HG03280 (cell line): ENCODE measurements around the gene FAM110A.
"Not testable (repeated sequence)": the region's sequence is repeated elsewhere in the genome, so short reads cannot be mapped to it uniquely, and the experiment has no call there.

Experiments used
- ATAC-seq: cut with Tn5 transposase; IDR thresholded peaks from one replicate; pipeline ENCODE4 v1.9.1; 2021; ENCODE audit warnings: mild to moderate bottlenecking, moderate library complexity; ENCODE audit not compliant: unreplicated experiment

Gene FAM110A

GRCh38 chr20:833450-834150 lies at the start of gene FAM110A:
Gene FAM110A (plus strand): TSS chr20:833715. CDS start chr20:844805, 11,090 bp downstream.
- ATAC-seq, result peak; percentile 95

DNA sequence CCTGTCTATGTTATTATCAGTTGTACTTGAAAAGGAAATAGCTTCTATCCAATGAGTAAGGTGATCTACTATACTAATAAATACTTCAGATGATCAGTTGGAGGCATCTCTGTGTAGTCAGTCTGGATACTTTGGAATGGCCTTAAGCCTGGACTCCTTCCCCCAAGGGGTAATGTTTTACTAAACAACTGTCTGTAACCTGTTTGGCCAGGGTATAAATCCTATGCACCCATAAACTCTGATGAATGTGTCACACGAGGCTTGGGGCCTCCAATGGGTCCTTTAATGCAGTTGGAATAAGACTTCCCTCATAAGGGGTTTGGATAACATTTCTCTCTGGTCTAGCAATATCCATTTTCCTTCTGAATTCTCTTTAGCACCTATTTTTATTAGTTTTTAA lies 45.7 kb upstream of the FAM110A start:
- ATAC-seq, result no peak

- ATAC-seq, result no peak
Measured at GRCh38 chr20:791056-791455, 42.5 kb upstream of the FAM110A start.

DNA sequence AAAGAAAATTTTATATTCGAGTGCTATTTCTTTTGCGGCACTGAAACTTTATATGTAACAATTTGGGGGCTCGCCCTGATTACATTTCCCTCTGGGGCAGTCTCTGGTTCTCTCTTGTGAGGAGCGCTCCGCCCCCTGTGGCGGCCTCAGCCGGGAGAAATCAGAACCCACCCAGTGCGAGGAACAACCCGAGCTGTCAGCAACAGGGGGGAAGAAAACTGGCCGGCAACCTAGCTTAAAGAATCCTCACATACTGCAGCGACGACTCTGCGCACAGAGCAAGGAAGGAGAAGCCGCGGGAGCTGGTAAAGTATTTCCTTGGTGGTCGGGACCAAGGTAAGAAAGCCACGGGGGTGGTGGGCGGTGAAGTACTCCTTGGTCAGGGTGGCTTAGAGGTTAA lies 41.3 kb upstream of the FAM110A start:
- no peak for ATAC-seq

GRCh38 chr20:796921-797320 lies 36.6 kb upstream of the FAM110A start:
- ATAC-seq, result no peak

DNA sequence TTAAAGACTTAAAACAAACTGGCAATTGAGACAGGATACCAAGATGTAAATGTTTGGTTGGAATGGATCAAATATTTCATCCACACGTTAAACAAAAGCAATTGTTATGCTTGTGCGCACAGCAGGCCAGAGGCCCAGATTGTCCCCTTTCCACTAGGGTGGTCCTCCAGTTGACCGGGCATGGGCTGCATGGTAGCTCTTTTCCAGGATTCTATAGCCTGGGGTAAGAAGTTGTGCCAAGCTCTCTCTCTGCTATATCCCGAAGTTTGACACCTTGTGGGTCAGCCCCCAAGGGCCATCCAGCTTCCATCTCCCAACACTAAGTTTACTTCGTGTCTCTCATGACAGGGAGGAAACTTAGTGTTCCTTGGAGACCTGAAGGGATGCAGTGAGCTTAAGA lies 34.8 kb upstream of the FAM110A start:
- not testable (repeated sequence) for ATAC-seq

GRCh38 chr20:800026-800425 lies 33.5 kb upstream of the FAM110A start:
- not testable (repeated sequence) for ATAC-seq

DNA sequence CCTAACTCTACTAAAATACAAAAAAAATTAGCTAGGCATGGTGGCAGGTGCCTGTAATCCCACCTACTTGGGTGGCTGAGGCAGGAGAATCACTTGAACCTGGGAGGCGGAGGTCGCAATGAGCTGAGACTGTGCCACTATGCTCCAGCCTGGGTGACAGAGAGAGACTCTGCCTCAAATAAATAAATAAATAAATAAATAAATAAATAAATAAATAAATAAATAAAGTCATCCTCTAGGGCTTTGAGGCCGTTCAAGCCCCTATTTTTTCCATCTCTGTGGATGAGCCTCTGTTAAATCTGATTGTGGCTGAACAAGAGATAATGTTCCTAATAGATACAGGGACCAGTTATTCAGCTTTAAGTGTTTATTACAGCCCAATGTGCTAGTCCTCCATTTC lies 31.8 kb upstream of the FAM110A start:
- ATAC-seq, result no peak

DNA sequence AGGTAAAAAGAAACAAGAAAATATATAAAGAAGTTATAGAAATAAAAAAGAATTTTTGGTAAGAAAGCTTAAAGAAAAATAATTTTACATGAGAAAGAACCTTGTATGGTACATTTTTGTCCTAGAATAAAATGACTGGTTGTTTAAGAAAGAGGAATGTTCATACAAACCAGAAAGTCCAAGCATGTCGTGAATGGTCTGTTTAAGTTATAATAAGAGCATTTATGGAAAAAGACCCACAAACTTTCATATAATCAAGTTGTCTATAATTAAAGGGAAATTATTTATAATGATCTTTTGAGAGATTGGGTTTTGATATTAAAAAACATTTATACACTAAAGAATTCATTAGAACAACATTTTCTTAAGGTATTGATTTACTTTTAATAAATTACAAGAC lies 27.8 kb upstream of the FAM110A start:
- ATAC-seq, result no peak

DNA sequence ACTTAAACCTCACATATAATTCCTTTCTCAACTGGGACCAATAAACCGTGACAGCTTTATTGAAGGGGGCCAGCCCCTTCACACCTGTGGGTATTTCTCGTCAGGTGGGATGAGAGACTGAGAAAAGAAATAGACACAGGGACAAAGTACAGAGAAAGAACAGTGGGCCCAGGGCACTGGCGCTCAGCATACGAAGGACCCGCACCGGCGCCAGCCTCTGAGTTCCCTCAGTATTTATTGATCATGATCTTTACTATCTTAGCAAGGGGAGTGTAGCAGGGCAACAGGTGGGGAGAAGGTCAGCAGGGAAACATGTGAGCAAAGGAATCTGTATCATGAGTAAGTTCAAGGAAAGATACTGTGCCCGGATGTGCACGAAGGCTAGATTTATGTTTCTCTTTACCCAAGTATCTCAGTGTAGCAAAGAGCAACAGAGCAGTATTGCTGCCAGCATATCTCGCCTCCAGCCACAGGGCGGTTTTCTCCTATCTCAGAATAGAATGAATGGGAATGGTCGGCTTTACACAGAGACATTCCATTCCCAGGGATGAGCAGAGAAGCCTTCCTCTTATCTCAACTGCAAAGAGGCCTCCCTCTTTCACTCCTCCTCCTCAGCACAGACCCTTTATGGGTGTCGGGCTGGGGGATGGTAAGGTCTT lies 21.6 kb upstream of the FAM110A start:
- ATAC-seq, result not testable (repeated sequence)

DNA sequence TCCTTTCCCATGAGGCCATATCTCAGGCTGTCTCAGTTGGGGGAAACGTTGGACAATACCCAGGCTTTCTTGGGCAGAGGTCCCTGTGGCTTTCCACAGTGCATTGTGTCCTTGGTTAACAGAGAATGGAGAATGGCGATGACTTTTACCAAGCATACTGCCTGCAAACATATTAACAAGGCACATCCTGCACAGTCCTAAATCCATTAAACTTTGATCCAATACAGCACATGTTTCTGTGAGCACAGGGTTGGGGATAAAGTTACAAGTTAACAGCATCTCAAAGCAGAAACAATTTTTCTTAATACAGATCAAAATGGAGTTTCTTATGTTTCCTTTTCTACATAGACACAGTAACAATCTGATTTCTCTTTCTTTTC lies 21.1 kb upstream of the FAM110A start:
- not testable (repeated sequence) for ATAC-seq

DNA sequence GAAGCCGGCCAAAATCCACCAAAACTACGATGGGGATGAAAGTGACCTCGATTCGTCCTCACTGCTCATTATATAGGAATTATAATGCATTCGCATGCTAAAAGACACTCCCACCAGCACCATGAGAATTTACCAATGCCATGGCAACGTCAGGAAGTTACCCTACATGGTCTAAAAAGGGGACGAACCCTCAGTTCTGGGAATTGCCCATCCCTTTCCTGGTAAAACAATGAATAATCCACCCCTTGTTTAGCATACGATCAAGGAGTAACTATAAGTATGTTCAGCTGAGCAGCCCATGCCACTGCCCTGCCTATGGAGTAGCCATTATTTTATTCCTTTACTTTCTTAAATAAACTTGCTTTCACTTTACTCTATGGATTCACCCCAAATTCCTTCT lies 20.1 kb upstream of the FAM110A start:
- no peak for ATAC-seq

DNA sequence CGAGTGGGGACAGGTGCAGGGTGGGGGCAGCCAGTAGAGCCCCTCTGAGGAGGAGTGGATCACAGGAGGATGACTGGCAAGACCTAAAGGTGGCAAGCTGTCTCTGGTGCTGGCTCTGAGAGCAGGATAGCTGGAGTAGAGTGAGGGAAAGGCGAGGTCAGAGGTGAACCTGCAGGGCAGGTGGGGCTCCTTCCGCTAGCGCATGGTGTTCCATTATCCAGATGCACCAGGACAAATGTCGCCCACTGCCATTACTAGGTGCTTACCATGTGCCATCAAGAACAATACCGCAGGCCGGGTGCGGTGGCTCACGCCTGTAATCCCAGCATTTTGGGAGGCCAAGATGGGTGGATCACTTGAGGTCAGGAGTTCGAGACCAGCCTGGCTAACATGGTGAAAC lies 18.3 kb upstream of the FAM110A start:
- no peak for ATAC-seq

DNA sequence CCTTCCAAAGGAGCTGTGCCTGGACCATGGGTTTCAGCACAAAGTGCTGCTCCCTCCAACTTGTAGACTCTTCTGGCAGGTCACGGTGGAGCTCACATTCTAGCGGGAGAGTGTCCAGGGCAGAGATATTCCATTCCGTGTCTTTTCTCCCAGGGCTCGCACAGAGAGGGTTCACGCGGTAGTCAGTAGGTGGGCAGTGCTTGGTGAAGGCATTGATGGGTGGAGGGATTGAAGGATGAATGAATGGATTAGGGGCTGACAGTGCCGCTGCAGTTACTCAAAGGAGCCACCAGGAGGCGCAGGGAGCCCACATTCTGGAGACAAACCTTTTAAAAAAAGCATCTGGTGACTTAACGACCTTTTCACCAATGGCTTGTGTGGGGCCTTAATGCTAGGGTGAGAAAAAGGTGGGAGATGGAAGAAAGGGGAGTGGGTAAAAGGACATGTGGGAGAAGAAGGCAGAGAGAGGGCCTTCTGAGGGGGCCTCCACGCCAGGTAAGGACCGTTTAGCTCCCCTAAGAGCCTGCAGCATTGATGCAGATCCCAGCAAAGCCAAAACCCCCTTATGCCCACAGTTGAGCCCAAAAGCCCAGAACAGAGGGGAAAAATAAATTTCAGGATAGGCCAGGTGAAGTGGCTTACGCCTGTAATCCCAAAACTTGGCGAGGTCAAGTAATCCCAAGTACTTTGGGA lies 17.5 kb upstream of the FAM110A start:
- peak; percentile 48 for ATAC-seq

GRCh38 chr20:818001-818664 lies 15.4 kb upstream of the FAM110A start:
- no peak for ATAC-seq

GRCh38 chr20:819680-820322 lies 13.7 kb upstream of the FAM110A start:
- no peak for ATAC-seq

DNA sequence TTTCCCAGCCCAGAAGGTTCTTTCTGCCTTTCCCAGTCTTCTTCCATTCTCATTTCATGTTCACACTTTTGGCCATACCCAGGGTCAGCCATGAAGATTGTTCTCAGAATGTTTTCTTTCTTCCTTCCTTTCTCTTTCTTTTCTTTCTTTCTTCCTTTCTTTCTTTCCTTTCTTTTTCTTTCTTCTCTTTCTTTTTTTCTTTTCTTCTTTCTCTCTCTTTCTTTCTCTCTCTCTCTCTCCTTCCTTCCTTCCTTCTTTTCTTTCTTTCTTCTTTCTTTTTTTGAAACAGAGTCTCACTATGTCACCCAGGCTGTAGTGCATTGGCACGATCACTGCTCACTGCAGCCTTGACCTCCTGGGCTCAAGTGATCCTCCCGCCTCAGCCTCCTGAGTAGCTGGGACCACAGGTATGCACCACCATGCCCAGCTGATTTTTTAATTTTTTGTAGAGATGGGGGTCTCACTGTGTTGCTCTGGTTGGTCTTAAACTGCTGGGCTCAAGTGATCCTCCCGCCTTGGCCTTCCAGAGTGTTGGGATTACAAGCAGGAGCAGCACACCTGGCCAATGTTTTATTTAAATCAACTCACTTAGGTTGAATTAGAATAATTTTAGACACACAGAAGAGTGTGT lies 13.1 kb upstream of the FAM110A start:
- ATAC-seq, result no peak

- ATAC-seq, result no peak
Measured at GRCh38 chr20:821046-821730, 12.3 kb upstream of the FAM110A start.

DNA sequence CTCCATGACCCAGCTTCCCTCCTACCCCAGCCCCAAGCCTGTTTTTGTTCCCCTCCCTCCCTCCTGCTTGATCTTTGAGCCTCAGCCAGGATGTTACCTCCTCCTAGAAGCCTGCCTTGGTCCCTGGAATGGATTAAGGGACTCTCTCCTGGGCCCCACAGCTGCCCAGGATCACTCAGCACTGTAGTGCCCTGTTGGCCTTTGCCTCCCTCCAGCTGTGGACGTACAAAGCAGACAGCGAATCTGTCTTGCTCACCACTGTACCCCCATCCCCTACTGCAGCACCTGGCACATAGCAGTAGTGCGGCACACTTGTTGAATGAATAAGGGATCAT lies 11.8 kb upstream of the FAM110A start:
- ATAC-seq, result no peak
